Measurements from ENCODE around the gene CYP4A11.
"Not testable (repeated sequence)": the region's sequence is repeated elsewhere in the genome, so short reads cannot be mapped to it uniquely, and the experiment has no call there.

CYP4A11 gene

GRCh38 chr1:46941135-46941694 lies at the start of gene CYP4A11:
CYP4A11 (minus strand) TSS chr1:46941476; CDS start chr1:46941433, 43 bp downstream.
- no peak within 1 kb of the TSS for H3K4me2 ChIP-seq (ENCODE audit: low read depth, low read length, poor library complexity, severe bottlenecking)
- no peaks in the 10 kb centered on the region for H3K79me2 ChIP-seq (ENCODE audit: insufficient read depth, low read length)
- H3K4me3 ChIP-seq (ENCODE audit: low read length, poor library complexity, severe bottlenecking), result no peak within 1 kb of the TSS
- H3K9me2 ChIP-seq (replicated peaks; ENCODE audit: low read depth, low read length), result no peaks in the 10 kb centered on the region
- H4K20me1 ChIP-seq (ENCODE audit: insufficient read depth, low read length, poor library complexity, severe bottlenecking), result no peaks in the 10 kb centered on the region
- no peak within 1 kb of the TSS for H2AFZ ChIP-seq (ENCODE audit: low read length)
- no peaks in the 10 kb centered on the region for H3K9me3 ChIP-seq (ENCODE audit: insufficient read depth, low read depth, low read length)
- no peaks in the 10 kb centered on the region for H3K4me1 ChIP-seq (ENCODE audit: insufficient read depth, low read length, poor library complexity, severe bottlenecking)
- no peaks in the 10 kb centered on the region for H3K27me3 ChIP-seq (ENCODE audit: insufficient read depth, low read length, poor library complexity, severe bottlenecking)
- no peaks in the 10 kb centered on the region for H3F3A ChIP-seq (ENCODE audit: low read depth)
- H3K36me3 ChIP-seq (ENCODE audit: insufficient read depth, low read length), result no peaks in the 10 kb centered on the region
- H3K9ac ChIP-seq (ENCODE audit: low read depth, low read length, poor library complexity, severe bottlenecking), result no peak within 1 kb of the TSS
- no peak for TF ChIP-seq EZH2phosphoT487 (IDR thresholded peaks at IDR 0.05; ENCODE audit: borderline replicate concordance)
- no peak for TF ChIP-seq CTCF (conservative IDR thresholded peaks at IDR 0.05; ENCODE audit: low read length)

- H3K27me3 ChIP-seq (ENCODE audit: insufficient read depth, low read length, poor library complexity, severe bottlenecking); H2AFZ ChIP-seq (ENCODE audit: low read length); H3K9me2 ChIP-seq (replicated peaks; ENCODE audit: low read depth, low read length); H3K4me2 ChIP-seq (ENCODE audit: low read depth, low read length, poor library complexity, severe bottlenecking); H4K20me1 ChIP-seq (ENCODE audit: insufficient read depth, low read length, poor library complexity, severe bottlenecking); H3K9me3 ChIP-seq (ENCODE audit: insufficient read depth, low read depth, low read length); H3K36me3 ChIP-seq (ENCODE audit: insufficient read depth, low read length); H3K79me2 ChIP-seq (ENCODE audit: insufficient read depth, low read length); H3K4me1 ChIP-seq (ENCODE audit: insufficient read depth, low read length, poor library complexity, severe bottlenecking); H3K9ac ChIP-seq (ENCODE audit: low read depth, low read length, poor library complexity, severe bottlenecking); H3K4me3 ChIP-seq (ENCODE audit: low read length, poor library complexity, severe bottlenecking); H3F3A ChIP-seq (ENCODE audit: low read depth): not testable (repeated sequence)
Measured at GRCh38 chr1:46990541-46990940, 49.3 kb upstream of the CYP4A11 start.

GRCh38 chr1:46983830-46984586 lies 42.7 kb upstream of the CYP4A11 start:
- no peak overlapping the region for H3K4me2 ChIP-seq (ENCODE audit: low read depth, low read length, poor library complexity, severe bottlenecking)
- no peaks in the 10 kb centered on the region for H3K36me3 ChIP-seq (ENCODE audit: insufficient read depth, low read length)
- H3F3A ChIP-seq (ENCODE audit: low read depth), result no peaks in the 10 kb centered on the region
- H3K27me3 ChIP-seq (ENCODE audit: insufficient read depth, low read length, poor library complexity, severe bottlenecking), result no peaks in the 10 kb centered on the region
- no peaks in the 10 kb centered on the region for H3K79me2 ChIP-seq (ENCODE audit: insufficient read depth, low read length)
- H3K4me1 ChIP-seq (ENCODE audit: insufficient read depth, low read length, poor library complexity, severe bottlenecking), result no peaks in the 10 kb centered on the region
- no peaks in the 10 kb centered on the region for H3K9me3 ChIP-seq (ENCODE audit: insufficient read depth, low read depth, low read length)
- no peaks in the 10 kb centered on the region for H4K20me1 ChIP-seq (ENCODE audit: insufficient read depth, low read length, poor library complexity, severe bottlenecking)
- H2AFZ ChIP-seq (ENCODE audit: low read length), result no peak overlapping the region
- TF ChIP-seq CTCF (conservative IDR thresholded peaks at IDR 0.05; ENCODE audit: low read length) (no peak), EZH2phosphoT487 (IDR thresholded peaks at IDR 0.05; ENCODE audit: borderline replicate concordance) (no peak)
- no peak overlapping the region for H3K9ac ChIP-seq (ENCODE audit: low read depth, low read length, poor library complexity, severe bottlenecking)
- no peaks in the 10 kb centered on the region for H3K9me2 ChIP-seq (replicated peaks; ENCODE audit: low read depth, low read length)
- no peak overlapping the region for H3K4me3 ChIP-seq (ENCODE audit: low read length, poor library complexity, severe bottlenecking)
